ENCODE measurements around the gene FRMPD4.

DNA sequence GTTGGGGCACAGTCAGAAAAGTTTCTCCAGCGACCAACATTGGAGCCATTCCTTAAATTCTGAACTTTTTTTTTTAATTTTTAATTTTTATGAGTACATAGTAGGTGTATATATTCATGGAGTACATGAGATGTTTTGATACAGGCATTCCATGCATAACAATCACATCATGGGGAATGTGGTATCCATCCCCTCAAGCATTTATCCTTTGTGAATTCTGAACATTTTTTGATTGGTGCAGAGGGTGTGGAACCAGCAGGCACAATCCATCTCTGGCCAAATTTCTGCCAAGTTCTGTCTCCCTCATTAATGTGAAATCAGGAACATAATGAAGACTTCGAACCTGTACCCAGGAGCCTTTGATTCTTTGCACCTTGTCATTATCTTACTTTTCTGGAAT is 267.0 kb downstream of the FRMPD4 start:
- TF ChIP-seq, protein P1, sequence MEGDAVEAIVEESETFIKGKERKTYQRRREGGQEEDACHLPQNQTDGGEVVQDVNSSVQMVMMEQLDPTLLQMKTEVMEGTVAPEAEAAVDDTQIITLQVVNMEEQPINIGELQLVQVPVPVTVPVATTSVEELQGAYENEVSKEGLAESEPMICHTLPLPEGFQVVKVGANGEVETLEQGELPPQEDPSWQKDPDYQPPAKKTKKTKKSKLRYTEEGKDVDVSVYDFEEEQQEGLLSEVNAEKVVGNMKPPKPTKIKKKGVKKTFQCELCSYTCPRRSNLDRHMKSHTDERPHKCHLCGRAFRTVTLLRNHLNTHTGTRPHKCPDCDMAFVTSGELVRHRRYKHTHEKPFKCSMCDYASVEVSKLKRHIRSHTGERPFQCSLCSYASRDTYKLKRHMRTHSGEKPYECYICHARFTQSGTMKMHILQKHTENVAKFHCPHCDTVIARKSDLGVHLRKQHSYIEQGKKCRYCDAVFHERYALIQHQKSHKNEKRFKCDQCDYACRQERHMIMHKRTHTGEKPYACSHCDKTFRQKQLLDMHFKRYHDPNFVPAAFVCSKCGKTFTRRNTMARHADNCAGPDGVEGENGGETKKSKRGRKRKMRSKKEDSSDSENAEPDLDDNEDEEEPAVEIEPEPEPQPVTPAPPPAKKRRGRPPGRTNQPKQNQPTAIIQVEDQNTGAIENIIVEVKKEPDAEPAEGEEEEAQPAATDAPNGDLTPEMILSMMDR (IDR thresholded peaks at IDR 0.05; ENCODE audit: low read length), result no peak
- TF ChIP-seq EZH2 (optimal IDR thresholded peaks at IDR 0.05; ENCODE audit: low read depth, low read length) (no peak), EZH2phosphoT487 (IDR thresholded peaks at IDR 0.05; ENCODE audit: low read length) (no peak)
